ENCODE measurements around the gene TMLHE. TPM values are rescaled to one million over a fixed set of nuclear protein-coding genes. Genes with fewer than 3 reads are reported as not detected.
"Not testable (repeated sequence)": the region's sequence is repeated elsewhere in the genome, so short reads cannot be mapped to it uniquely, and the experiment has no call there.

The TMLHE gene
- total RNA-seq, 5 donors from 2014 or later (not counting 1 experiment from before 2014, with no cell fraction given) = 13.2 to 17.3 (median 13.5) TPM

GRCh38 chrX:155460501-155460900 lies 152.3 kb downstream of the TMLHE start:
- H3K9me3 ChIP-seq; H3K27ac ChIP-seq (ENCODE audit: low read length); POLR2A ChIA-PET; H3K4me3 Mint-ChIP-seq; H3K9me3 Mint-ChIP-seq; H3K4me3 ChIP-seq (ENCODE audit: control insufficient read depth in 1 of 2, extremely low read depth in 1 of 2, low read length in 1 of 2); H3K36me3 ChIP-seq (ENCODE audit: control insufficient read depth in 2 of 2, extremely low read depth in 1 of 2, insufficient read depth in 1 of 2, low read length in 1 of 2); H3K27me3 ChIP-seq (replicated peaks in 1 of 2; ENCODE audit: control insufficient read depth in 2 of 2, extremely low read depth in 1 of 2, insufficient read depth in 2 of 2, low read length in 1 of 2); H3K27me3 Mint-ChIP-seq; H3K36me3 Mint-ChIP-seq; H3K4me1 ChIP-seq (ENCODE audit: control insufficient read depth in 1 of 2, extremely low read depth in 1 of 2, insufficient read depth in 2 of 2, low read length in 2 of 2); DNase-seq; H3K4me1 Mint-ChIP-seq; CTCF ChIA-PET; H3K27ac Mint-ChIP-seq; ATAC-seq (replicated peaks in 1 of 4): not testable (repeated sequence)
- no CpG with 5 or more reads among the region's 8 CpGs for WGBS (ENCODE audit: insufficient coverage)

DNA sequence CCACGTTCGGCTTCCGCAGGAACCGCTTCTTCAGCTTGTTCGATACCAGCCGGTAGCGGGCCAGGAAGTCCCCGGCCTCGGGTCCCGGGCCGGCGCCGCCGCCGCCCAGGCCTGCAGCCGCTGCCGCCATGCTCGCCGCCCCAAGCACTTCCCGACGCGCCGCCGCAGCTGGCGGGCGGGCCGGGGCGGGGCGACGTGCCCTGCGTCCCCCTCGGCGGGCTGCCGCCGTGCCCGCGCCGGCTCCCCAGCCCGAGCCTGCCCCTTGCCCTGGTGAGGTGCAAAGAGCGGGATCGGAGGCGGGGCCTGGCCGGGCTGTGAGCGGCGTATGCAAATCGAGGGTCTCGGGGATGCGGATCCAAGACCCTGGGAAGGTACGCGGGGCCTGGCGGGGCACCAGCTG lies 154.3 kb downstream of the TMLHE start, which contains the start of gene F8A3:
TSS of gene F8A3 (minus strand) at position 150 of the 400 bp plus-strand sequence. CDS start at position 130, 20 bp downstream.
- H3K27me3 ChIP-seq (replicated peaks in 1 of 2; ENCODE audit: control insufficient read depth in 2 of 2, extremely low read depth in 1 of 2, insufficient read depth in 2 of 2, low read length in 1 of 2); H3K4me1 ChIP-seq (ENCODE audit: control insufficient read depth in 1 of 2, extremely low read depth in 1 of 2, insufficient read depth in 2 of 2, low read length in 2 of 2); H3K4me3 ChIP-seq (ENCODE audit: control insufficient read depth in 1 of 2, extremely low read depth in 1 of 2, low read length in 1 of 2); DNase-seq; H3K27ac Mint-ChIP-seq; H3K36me3 Mint-ChIP-seq; CTCF ChIA-PET; H3K4me1 Mint-ChIP-seq; H3K9me3 ChIP-seq; H3K27ac ChIP-seq (ENCODE audit: low read length); H3K36me3 ChIP-seq (ENCODE audit: control insufficient read depth in 2 of 2, extremely low read depth in 1 of 2, insufficient read depth in 1 of 2, low read length in 1 of 2); H3K27me3 Mint-ChIP-seq; POLR2A ChIA-PET; H3K4me3 Mint-ChIP-seq; H3K9me3 Mint-ChIP-seq: not testable (repeated sequence)
- peak; percentile 79 to 83 (median 81) for ATAC-seq (replicated peaks in 1 of 4)
- WGBS (ENCODE audit: insufficient coverage) = no CpG with 5 or more reads among the region's 51 CpGs

DNA sequence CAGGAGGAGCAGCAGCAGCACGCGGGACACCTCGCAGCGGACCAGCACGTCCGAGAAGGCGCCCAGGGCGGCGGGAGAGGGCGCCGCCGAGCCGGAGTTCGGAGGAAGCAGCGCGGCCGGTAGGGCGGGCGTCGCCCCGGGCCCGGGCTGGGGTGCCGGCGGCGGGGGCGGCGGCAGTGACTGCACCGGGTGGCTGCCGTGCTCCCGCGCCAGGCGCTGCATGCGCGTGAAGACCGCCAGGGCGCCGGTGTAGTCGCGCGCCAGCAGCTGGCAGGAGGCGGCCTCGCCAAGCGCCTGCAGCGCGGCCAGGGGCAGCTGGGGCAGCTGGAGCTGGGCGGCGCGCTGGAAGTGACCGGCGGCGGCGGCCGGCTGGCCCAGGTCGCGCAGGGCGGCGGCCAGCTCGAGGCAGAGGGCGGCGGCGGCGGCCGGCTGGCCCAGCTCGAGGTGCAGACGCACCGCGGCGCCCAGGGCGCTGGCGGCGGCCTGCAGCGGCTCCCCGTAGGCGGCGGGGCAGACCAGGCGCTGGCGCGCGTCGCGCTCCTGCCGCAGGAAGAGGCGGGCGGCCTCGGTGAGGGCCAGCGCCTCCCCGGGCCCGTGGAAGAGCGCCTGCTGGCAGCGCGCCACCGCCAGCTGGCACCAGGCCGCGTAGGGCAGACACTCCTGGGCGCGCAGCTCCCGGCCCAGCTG lies 154.8 kb downstream of the TMLHE start:
- H3K4me3 ChIP-seq (ENCODE audit: control insufficient read depth in 1 of 2, extremely low read depth in 1 of 2, low read length in 1 of 2); H3K4me1 ChIP-seq (ENCODE audit: control insufficient read depth in 1 of 2, extremely low read depth in 1 of 2, insufficient read depth in 2 of 2, low read length in 2 of 2); DNase-seq; POLR2A ChIA-PET; H3K27ac ChIP-seq (ENCODE audit: low read length); H3K36me3 Mint-ChIP-seq; H3K27me3 Mint-ChIP-seq; H3K27me3 ChIP-seq (replicated peaks in 1 of 2; ENCODE audit: control insufficient read depth in 2 of 2, extremely low read depth in 1 of 2, insufficient read depth in 2 of 2, low read length in 1 of 2); CTCF ChIA-PET; H3K36me3 ChIP-seq (ENCODE audit: control insufficient read depth in 2 of 2, extremely low read depth in 1 of 2, insufficient read depth in 1 of 2, low read length in 1 of 2); H3K9me3 ChIP-seq; H3K27ac Mint-ChIP-seq; H3K4me3 Mint-ChIP-seq; H3K9me3 Mint-ChIP-seq: not testable (repeated sequence)
- ATAC-seq (replicated peaks in 1 of 4) = peak; percentile 74 to 77 (median 76)
- no CpG with 5 or more reads among the region's 97 CpGs for WGBS (ENCODE audit: insufficient coverage)
- H3K4me1 Mint-ChIP-seq = peaks cover 7 to 10% (median 8%) of the 10 kb centered on the region in 3 donors

GRCh38 chrX:155441097-155441496 lies 171.7 kb downstream of the TMLHE start:
- Histone ChIP-seq H3K27me3 (replicated peaks in 1 of 2; ENCODE audit: control insufficient read depth in 2 of 2, extremely low read depth in 1 of 2, insufficient read depth in 2 of 2, low read length in 1 of 2) (no peaks in the 10 kb centered on the region), H3K27ac (ENCODE audit: low read length) (no peak overlapping the region), H3K4me3 (ENCODE audit: control insufficient read depth in 1 of 2, extremely low read depth in 1 of 2, low read length in 1 of 2) (no peak overlapping the region), H3K36me3 (ENCODE audit: control insufficient read depth in 2 of 2, extremely low read depth in 1 of 2, insufficient read depth in 1 of 2, low read length in 1 of 2) (no peaks in the 10 kb centered on the region), H3K9me3 (no peaks in the 10 kb centered on the region), H3K4me1 (ENCODE audit: control insufficient read depth in 1 of 2, extremely low read depth in 1 of 2, insufficient read depth in 2 of 2, low read length in 2 of 2) (no peaks in the 10 kb centered on the region)
- Mint-ChIP-seq H3K4me1 (peaks cover 0 to 4% (median 0%) of the 10 kb centered on the region in 3 donors), H3K27me3 (no peaks in the 10 kb centered on the region), H3K4me3 (no peak overlapping the region), H3K9me3 (peaks cover 8 to 10% (median 10%) of the 10 kb centered on the region in 3 donors), H3K27ac (no peak overlapping the region), H3K36me3 (peaks cover 31% of the 10 kb centered on the region)
- ATAC-seq (replicated peaks in 1 of 4) (no peak), DNase-seq (no peak)
- POLR2A ChIA-PET = no interaction called here
- CTCF ChIA-PET = no interaction called here

Other genes starting within 250 kb of the TMLHE start
- not detected for gene F8A2, start 230.9 kb downstream of the TMLHE start, total RNA-seq
- gene F8A3, start 154.3 kb downstream of the TMLHE start, total RNA-seq = 10 to 100 TPM in 2 of 5 donors, 1 to 10 TPM in 2, not detected in 1; 1.6 to 17.0 (median 11.1) TPM
- gene SPRY3, start 366 bp downstream of the TMLHE start, total RNA-seq = 1 to 10 TPM in 1 of 5 donors, under 1 TPM in 4; 0.53 to 1.2 (median 0.67) TPM

All from T-cell (primary cell).